ENCODE data around the gene IL12RB2.
"Not testable (repeated sequence)": the region's sequence is repeated elsewhere in the genome, so short reads cannot be mapped to it uniquely, and the experiment has no call there.

Gene IL12RB2

GRCh38 chr1:67431156-67431765, 123.6 kb downstream of the IL12RB2 start:
- DNase-seq (ENCODE audit: low read depth), result no peak

- no peak for DNase-seq (ENCODE audit: low read depth)
Observed at GRCh38 chr1:67431869-67432578, 124.4 kb downstream of the IL12RB2 start.

GRCh38 chr1:67432745-67433144, 125.1 kb downstream of the IL12RB2 start:
- DNase-seq (ENCODE audit: low read depth), result no peak

GRCh38 chr1:67433837-67434236, 126.2 kb downstream of the IL12RB2 start:
- DNase-seq (ENCODE audit: low read depth), result no peak

GRCh38 chr1:67434491-67434890, 126.8 kb downstream of the IL12RB2 start:
- no peak for DNase-seq (ENCODE audit: low read depth)

- no peak for DNase-seq (ENCODE audit: low read depth)
Observed at GRCh38 chr1:67436511-67437055, 128.9 kb downstream of the IL12RB2 start.

- DNase-seq (ENCODE audit: low read depth), result no peak
Observed at GRCh38 chr1:67437961-67438360, 130.3 kb downstream of the IL12RB2 start.

GRCh38 chr1:67439277-67440029, 131.8 kb downstream of the IL12RB2 start:
- DNase-seq (ENCODE audit: low read depth), result no peak

- no peak for DNase-seq (ENCODE audit: low read depth)
Observed at GRCh38 chr1:67440339-67440738, 132.7 kb downstream of the IL12RB2 start.

- DNase-seq (ENCODE audit: low read depth), result no peak
Observed at GRCh38 chr1:67441183-67441582, 133.5 kb downstream of the IL12RB2 start.

GRCh38 chr1:67441739-67442281, 134.1 kb downstream of the IL12RB2 start:
- DNase-seq (ENCODE audit: low read depth), result no peak

- DNase-seq (ENCODE audit: low read depth), result not testable (repeated sequence)
Observed at GRCh38 chr1:67446014-67446413, 138.3 kb downstream of the IL12RB2 start.

Data from non-pigmented ciliary epithelial cell (primary cell).